MM.1S (cell line): ENCODE data around the gene COL27A1.

ENCODE experiments used
- DNase-seq: peaks from one replicate; pipeline ENCODE4 v3.0.0-alpha.2; 2015
- H2AFZ ChIP-seq: fragments of 300-600 bp; sonication (generic); 2 replicates; pipeline ENCODE4 v1.6.0; 2016; ENCODE audit warnings: antibody characterized with exemption, low read length
- H3F3A ChIP-seq: fragments of 300-600 bp; sonication (generic); 2 replicates; pipeline ENCODE4 v1.6.1; 2016; ENCODE audit warnings: mild to moderate bottlenecking, antibody characterized with exemption, low read length, moderate library complexity, mixed read lengths; ENCODE audit not compliant: insufficient read depth
- H3K27ac ChIP-seq: fragments of 300-600 bp; sonication (generic); 2 replicates; pipeline ENCODE4 v1.5.1; 2016; ENCODE audit warnings: mild to moderate bottlenecking, low read length
- H3K27me3 ChIP-seq: fragments of 300-600 bp; sonication (generic); replicated peaks from 2 replicates; pipeline ENCODE4 v1.6.0; 2016; ENCODE audit warnings: low read length; ENCODE audit not compliant: insufficient read depth
- H3K36me3 ChIP-seq: fragments of 300-600 bp; sonication (generic); replicated peaks from 2 replicates; pipeline ENCODE4 v1.6.1; 2016; ENCODE audit warnings: mild to moderate bottlenecking, low read length, mixed read lengths; ENCODE audit not compliant: insufficient read depth
- H3K4me1 ChIP-seq: fragments of 300-600 bp; sonication (generic); 2 replicates; pipeline ENCODE4 v1.6.1; 2016; ENCODE audit warnings: low read length, mixed read lengths
- H3K4me2 ChIP-seq: fragments of 300-600 bp; sonication (generic); 2 replicates; pipeline ENCODE4 v1.6.0; 2016; ENCODE audit warnings: low read depth, low read length
- H3K4me3 ChIP-seq: fragments of 300-600 bp; sonication (generic); 2 replicates; pipeline ENCODE4 v1.5.1; 2016; ENCODE audit warnings: low read length, mixed read lengths
- H3K79me2 ChIP-seq: fragments of 300-600 bp; sonication (generic); 2 replicates; pipeline ENCODE4 v1.6.1; 2016; ENCODE audit warnings: mixed run types, low read length, mixed read lengths
- H3K9ac ChIP-seq: fragments of 300-600 bp; sonication (generic); 2 replicates; pipeline ENCODE4 v1.6.1; 2016; ENCODE audit warnings: low read length, mixed read lengths
- H3K9me2 ChIP-seq: fragments of 300-600 bp; sonication (generic); replicated peaks from 2 replicates; pipeline ENCODE4 v1.6.1; 2016; ENCODE audit warnings: mild to moderate bottlenecking, low read length, mixed read lengths; ENCODE audit not compliant: insufficient read depth
- H3K9me3 ChIP-seq: fragments of 300-600 bp; sonication (generic); replicated peaks from 2 replicates; pipeline ENCODE4 v1.6.1; 2016; ENCODE audit warnings: mild to moderate bottlenecking, low read length, mixed read lengths; ENCODE audit not compliant: insufficient read depth
- H4K20me1 ChIP-seq: fragments of 300-600 bp; sonication (generic); 2 replicates; pipeline ENCODE4 v1.6.1; 2016; ENCODE audit warnings: mild to moderate bottlenecking, low read length, moderate library complexity, mixed read lengths; ENCODE audit not compliant: insufficient read depth
- CTCF ChIP-seq: fragments of 300-600 bp; sonication (generic); IDR thresholded peaks from 2 replicates; pipeline ENCODE4 v1.5.1; 2016; ENCODE audit warnings: antibody characterized with exemption, low read length, mixed read lengths
- EZH2 ChIP-seq: fragments of 300-600 bp; sonication (generic); optimal IDR thresholded peaks from 2 replicates; pipeline ENCODE3; 2017; ENCODE audit warnings: low read depth, mild to moderate bottlenecking, antibody characterized with exemption, low read length, mixed read lengths
- EZH2phosphoT487 ChIP-seq: fragments of 300-600 bp; sonication (generic); IDR thresholded peaks from 2 replicates; pipeline ENCODE4 v1.6.1; 2018; ENCODE audit warnings: antibody characterized with exemption, low read length

COL27A1 gene

DNA sequence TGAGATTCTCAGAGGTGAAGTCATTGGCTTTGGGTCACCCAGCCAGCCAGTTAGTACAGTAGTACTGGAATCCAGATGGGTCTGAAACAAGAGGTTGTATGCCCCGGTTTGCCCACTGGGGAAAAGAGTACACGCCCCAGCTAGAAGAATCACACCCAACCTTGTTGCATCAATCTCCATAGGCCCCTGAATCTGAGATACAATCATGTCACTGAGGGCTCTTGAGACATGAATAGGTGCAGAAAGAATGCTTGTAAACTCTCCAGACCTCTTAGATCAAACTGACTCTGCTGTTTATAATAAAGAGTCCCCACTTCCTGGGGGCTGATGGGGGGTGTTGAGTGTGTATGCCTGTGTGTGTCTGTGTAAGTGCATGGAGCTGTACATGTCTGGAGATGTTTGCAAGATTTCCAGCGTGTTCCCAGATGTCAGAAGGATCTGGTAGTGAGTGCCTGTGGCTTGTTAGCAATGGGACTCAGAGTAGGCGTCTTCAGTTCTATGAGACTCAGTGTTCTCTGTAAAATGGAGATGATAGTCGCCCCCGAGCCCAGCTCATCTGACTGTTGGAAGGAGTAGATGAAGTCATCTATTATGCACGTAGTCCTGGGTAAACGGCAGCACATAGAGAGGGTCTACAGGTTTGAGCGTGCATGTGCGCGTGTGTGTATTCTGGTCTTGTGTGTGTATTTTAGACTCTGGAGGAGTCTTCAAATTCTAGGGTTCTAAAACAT lies 48.2 kb downstream of the COL27A1 start:
- no peaks in the 10 kb centered on the region for H3K4me1 ChIP-seq
- H4K20me1 ChIP-seq, result no peaks in the 10 kb centered on the region
- no peaks in the 10 kb centered on the region for H3K9me2 ChIP-seq
- no peak for DNase-seq
- H3K27me3 ChIP-seq, result no peaks in the 10 kb centered on the region
- no peak overlapping the region for H3K4me3 ChIP-seq
- no peaks in the 10 kb centered on the region for H3K9me3 ChIP-seq
- TF ChIP-seq CTCF (no peak), EZH2 (no peak), EZH2phosphoT487 (no peak)
- H3K4me2 ChIP-seq, result no peak overlapping the region
- no peaks in the 10 kb centered on the region for H3F3A ChIP-seq
- H3K9ac ChIP-seq, result no peak overlapping the region
- no peak overlapping the region for H3K27ac ChIP-seq
- H3K36me3 ChIP-seq, result no peaks in the 10 kb centered on the region
- no peaks in the 10 kb centered on the region for H3K79me2 ChIP-seq
- no peak overlapping the region for H2AFZ ChIP-seq

- DNase-seq, result no peak
Observed at GRCh38 chr9:114204265-114204664, 48.9 kb downstream of the COL27A1 start.

GRCh38 chr9:114205171-114206015 lies 50.1 kb downstream of the COL27A1 start:
- Histone ChIP-seq H3K27ac (no peak overlapping the region), H3K9ac (no peak overlapping the region), H3K36me3 (no peaks in the 10 kb centered on the region), H3F3A (no peaks in the 10 kb centered on the region), H3K4me3 (no peak overlapping the region), H4K20me1 (no peaks in the 10 kb centered on the region), H3K27me3 (no peaks in the 10 kb centered on the region), H3K79me2 (no peaks in the 10 kb centered on the region), H3K9me2 (no peaks in the 10 kb centered on the region), H2AFZ (no peak overlapping the region), H3K4me2 (no peak overlapping the region), H3K9me3 (no peaks in the 10 kb centered on the region), H3K4me1 (no peaks in the 10 kb centered on the region)
- no peak for TF ChIP-seq EZH2phosphoT487
- no peak for DNase-seq

More at GRCh38 chr9:114204265-114204664, 48.9 kb downstream of the COL27A1 start:
- H3K27me3 ChIP-seq, result no peaks in the 10 kb centered on the region
- H3K9ac ChIP-seq, result no peak overlapping the region
- H3K27ac ChIP-seq, result no peak overlapping the region
- H3K4me1 ChIP-seq, result no peaks in the 10 kb centered on the region
- H3K4me3 ChIP-seq, result no peak overlapping the region
- H3K9me2 ChIP-seq, result no peaks in the 10 kb centered on the region
- no peak overlapping the region for H3K4me2 ChIP-seq
- H4K20me1 ChIP-seq, result no peaks in the 10 kb centered on the region
- no peaks in the 10 kb centered on the region for H3K9me3 ChIP-seq
- H2AFZ ChIP-seq, result no peak overlapping the region
- no peaks in the 10 kb centered on the region for H3K79me2 ChIP-seq
- no peaks in the 10 kb centered on the region for H3F3A ChIP-seq
- no peak for TF ChIP-seq CTCF
- no peak for TF ChIP-seq EZH2phosphoT487
- TF ChIP-seq EZH2, result no peak
- no peaks in the 10 kb centered on the region for H3K36me3 ChIP-seq
